Hepatocyte (in vitro differentiated cells): ENCODE results near the gene PKN1. TPM values are rescaled to one million over a fixed set of nuclear protein-coding genes. Genes with fewer than 3 reads are reported as not detected.

Source experiments
- DNase-seq: peaks from one replicate; pipeline ENCODE4 v3.0.0-alpha.2; 2016; ENCODE audit warnings: low spot score
- H2AFZ ChIP-seq: fragments of 200-600 bp; sonication (generic); 2 replicates; pipeline ENCODE4 v1.6.0; 2016; ENCODE audit warnings: antibody characterized with exemption, mild to moderate bottlenecking
- H3K27ac ChIP-seq: fragments of 200-600 bp; sonication (generic); 2 replicates; pipeline ENCODE4 v1.5.1; 2016; ENCODE audit warnings: mild to moderate bottlenecking
- H3K27me3 ChIP-seq: fragments of 200-600 bp; sonication (generic); 2 replicates; pipeline ENCODE4 v1.6.1; 2016
- H3K36me3 ChIP-seq: fragments of 200-600 bp; sonication (generic); replicated peaks from 2 replicates; pipeline ENCODE4 v1.5.1; 2016; ENCODE audit warnings: low read depth; ENCODE audit not compliant: insufficient read depth
- H3K4me1 ChIP-seq: fragments of 200-600 bp; sonication (generic); 2 replicates; pipeline ENCODE4 v1.5.1; 2016; ENCODE audit warnings: mild to moderate bottlenecking, moderate library complexity; ENCODE audit not compliant: insufficient read depth
- H3K4me2 ChIP-seq: fragments of 200-600 bp; sonication (generic); 2 replicates; pipeline ENCODE4 v1.6.0; 2016
- H3K4me3 ChIP-seq: fragments of 200-600 bp; sonication (generic); 2 replicates; pipeline ENCODE4 v1.5.1; 2016; ENCODE audit warnings: mild to moderate bottlenecking
- H3K79me2 ChIP-seq: fragments of 200-600 bp; sonication (generic); 2 replicates; pipeline ENCODE4 v1.6.0; 2017; ENCODE audit warnings: mild to moderate bottlenecking
- H3K9me2 ChIP-seq: fragments of 200-600 bp; sonication (generic); replicated peaks from 2 replicates; pipeline ENCODE4 v1.6.0; 2017; ENCODE audit warnings: mild to moderate bottlenecking; ENCODE audit not compliant: insufficient read depth
- H3K9me3 ChIP-seq: fragments of 200-600 bp; sonication (generic); 2 replicates; pipeline ENCODE4 v1.5.1; 2016; ENCODE audit warnings: low read depth, mild to moderate bottlenecking
- H4K20me1 ChIP-seq: fragments of 200-600 bp; sonication (generic); 2 replicates; pipeline ENCODE4 v1.6.0; 2016; ENCODE audit warnings: mild to moderate bottlenecking; ENCODE audit not compliant: insufficient read depth, poor library complexity, severe bottlenecking
- CTCF ChIP-seq: fragments of 200-600 bp; sonication (generic); IDR thresholded peaks from 2 replicates; pipeline ENCODE4 v1.5.1; 2016; ENCODE audit warnings: antibody characterized with exemption, mild to moderate bottlenecking; ENCODE audit not compliant: poor library complexity
- EZH2 ChIP-seq: fragments of 200-600 bp; sonication (generic); IDR thresholded peaks from 2 replicates; pipeline ENCODE4 v1.6.1; 2016; ENCODE audit warnings: antibody characterized with exemption, mild to moderate bottlenecking, borderline replicate concordance
- EZH2phosphoT487 ChIP-seq: fragments of 200-600 bp; sonication (generic); IDR thresholded peaks from one replicate; pipeline ENCODE4 v1.6.1; 2018; ENCODE audit warnings: antibody characterized with exemption, mild to moderate bottlenecking, low read depth, moderate library complexity; ENCODE audit not compliant: unreplicated experiment, severe bottlenecking
- WGBS: methylation state at CpG from one replicate; pipeline ENCODE4 v1.1.6; 2016; ENCODE audit warnings: low lambda C conversion rate; ENCODE audit errors: missing lambda C conversion rate; 5-methylcytosine and 5-hydroxymethylcytosine counted together
- polyA plus RNA-seq: library from polyadenylated mRNA; unstranded; fragments of >200 nt; fragmentation: Nextera tagmentation; extraction: Ambion mirVana; gene quantifications from 2 replicates; pipeline ENCODE4 v1.2.1, GENCODE V29; 2016
- total RNA-seq: library from RNA; depleted of rRNA; stranded (reverse); fragments of >200 nt; gene quantifications from 2 replicates; pipeline ENCODE4 v1.2.3, GENCODE V29; 2014

Gene PKN1
- total and polyA plus RNA-seq, 2 experiments from 2014 or later: 57.4 to 83.3 TPM

GRCh38 chr19:14414926-14415690 is 18.0 kb upstream of the PKN1 start:
- Histone ChIP-seq H3K27me3 (no peaks in the 10 kb centered on the region), H3K79me2 (peaks cover 76% of the 10 kb centered on the region), H3K4me2 (no peak overlapping the region), H3K9me2 (no peaks in the 10 kb centered on the region), H3K4me1 (peaks cover 14% of the 10 kb centered on the region), H3K9me3 (no peaks in the 10 kb centered on the region), H3K4me3 (no peak overlapping the region), H3K27ac (no peak overlapping the region), H3K36me3 (no peaks in the 10 kb centered on the region), H4K20me1 (peaks cover 68% of the 10 kb centered on the region), H2AFZ (no peak overlapping the region)
- WGBS: 91% methylated on average over 8 of the region's 8 CpGs
- DNase-seq: no peak
- TF ChIP-seq EZH2: no peak
- TF ChIP-seq EZH2phosphoT487: no peak
- TF ChIP-seq CTCF: no peak

- H4K20me1 ChIP-seq: peaks cover 65% of the 10 kb centered on the region
- H3K36me3 ChIP-seq: no peaks in the 10 kb centered on the region
- peaks cover 14% of the 10 kb centered on the region for H3K4me1 ChIP-seq
- H3K79me2 ChIP-seq: peaks cover 70% of the 10 kb centered on the region
- H3K9me2 ChIP-seq: no peaks in the 10 kb centered on the region
- H3K27ac ChIP-seq: no peak overlapping the region
- WGBS: 72% methylated on average over 6 of the region's 6 CpGs
- no peak overlapping the region for H2AFZ ChIP-seq
- DNase-seq: no peak
- H3K27me3 ChIP-seq: no peaks in the 10 kb centered on the region
- TF ChIP-seq CTCF (no peak), EZH2 (no peak), EZH2phosphoT487 (no peak)
- peak overlapping the region; percentile 90 for H3K4me2 ChIP-seq
- no peaks in the 10 kb centered on the region for H3K9me3 ChIP-seq
- no peak overlapping the region for H3K4me3 ChIP-seq
These were observed 16.3 kb upstream of the PKN1 start for GRCh38 chr19:14416817-14417231.

- peak overlapping the region; percentile 96 for H3K27ac ChIP-seq
- no peaks in the 10 kb centered on the region for H3K9me3 ChIP-seq
- H3K36me3 ChIP-seq: no peaks in the 10 kb centered on the region
- peak overlapping the region; percentile 24 for H2AFZ ChIP-seq
- 0% methylated on average over 16 of the region's 23 CpGs for WGBS
- no peaks in the 10 kb centered on the region for H3K9me2 ChIP-seq
- peak; percentile 92 for DNase-seq
- no peaks in the 10 kb centered on the region for H3K27me3 ChIP-seq
- peak overlapping the region; percentile 61 for H3K4me3 ChIP-seq
- H3K79me2 ChIP-seq: peaks cover 50% of the 10 kb centered on the region
- peaks cover 14% of the 10 kb centered on the region for H3K4me1 ChIP-seq
- TF ChIP-seq EZH2phosphoT487: no peak
- no peak for TF ChIP-seq CTCF
- TF ChIP-seq EZH2: no peak
- H4K20me1 ChIP-seq: peaks cover 45% of the 10 kb centered on the region
- H3K4me2 ChIP-seq: peak overlapping the region; percentile 90
These were observed 14.3 kb upstream of the PKN1 start for GRCh38 chr19:14418856-14419105.
